IMR-90 (cell line): ENCODE data around the gene LGI2.

ENCODE experiments used
- BHLHE40 ChIP-seq: fragments of 150-350 bp; IDR thresholded peaks from 2 replicates; pipeline ENCODE4 v1.6.1; 2016; ENCODE audit warnings: mild to moderate bottlenecking, low read depth, low read length
- CEBPB ChIP-seq: IDR thresholded peaks from 2 replicates; pipeline ENCODE4 v1.6.1; 2012; ENCODE audit warnings: low read depth, low read length, improper control_type of control experiment
- MAFK ChIP-seq: IDR thresholded peaks from 2 replicates; pipeline ENCODE4 v1.6.1; 2012; ENCODE audit warnings: low read depth, low read length, improper control_type of control experiment
- MAZ ChIP-seq: IDR thresholded peaks from 2 replicates; pipeline ENCODE4 v1.6.1; 2012; ENCODE audit warnings: low read depth, mild to moderate bottlenecking, low read length, improper control_type of control experiment, moderate library complexity, borderline replicate concordance
- POLR2A ChIP-seq: IDR thresholded peaks from 2 replicates; pipeline ENCODE4 v1.6.1; 2012; ENCODE audit warnings: mild to moderate bottlenecking, low read depth, low read length
- RAD21 ChIP-seq: IDR thresholded peaks from 2 replicates; pipeline ENCODE4 v1.6.1; 2012; ENCODE audit warnings: low read length, improper control_type of control experiment
- RCOR1 ChIP-seq: IDR thresholded peaks from 2 replicates; pipeline ENCODE4 v1.6.1; 2012; ENCODE audit warnings: mild to moderate bottlenecking, low read length, improper control_type of control experiment; ENCODE audit not compliant: insufficient replicate concordance
- RFX5 ChIP-seq: IDR thresholded peaks from 2 replicates; pipeline ENCODE4 v1.8.0; 2012; ENCODE audit warnings: low read depth, mild to moderate bottlenecking, low read length, moderate library complexity
- SMC3 ChIP-seq: fragments of 150-350 bp; IDR thresholded peaks from 2 replicates; pipeline ENCODE4 v1.6.1; 2016; ENCODE audit warnings: low read depth, mild to moderate bottlenecking, antibody characterized with exemption, low read length, moderate library complexity
- USF2 ChIP-seq: fragments of 150-350 bp; IDR thresholded peaks from 2 replicates; pipeline ENCODE4 v1.6.1; 2017; ENCODE audit warnings: mild to moderate bottlenecking, antibody characterized with exemption, low read length, low read depth
- TF ChIP-seq, protein P1 (sequence below): conservative IDR thresholded peaks from 2 replicates; pipeline ENCODE4 v1.5.1; 2012; ENCODE audit warnings: mild to moderate bottlenecking, low read depth, low read length, improper control_type of control experiment

- TF ChIP-seq, protein P1, sequence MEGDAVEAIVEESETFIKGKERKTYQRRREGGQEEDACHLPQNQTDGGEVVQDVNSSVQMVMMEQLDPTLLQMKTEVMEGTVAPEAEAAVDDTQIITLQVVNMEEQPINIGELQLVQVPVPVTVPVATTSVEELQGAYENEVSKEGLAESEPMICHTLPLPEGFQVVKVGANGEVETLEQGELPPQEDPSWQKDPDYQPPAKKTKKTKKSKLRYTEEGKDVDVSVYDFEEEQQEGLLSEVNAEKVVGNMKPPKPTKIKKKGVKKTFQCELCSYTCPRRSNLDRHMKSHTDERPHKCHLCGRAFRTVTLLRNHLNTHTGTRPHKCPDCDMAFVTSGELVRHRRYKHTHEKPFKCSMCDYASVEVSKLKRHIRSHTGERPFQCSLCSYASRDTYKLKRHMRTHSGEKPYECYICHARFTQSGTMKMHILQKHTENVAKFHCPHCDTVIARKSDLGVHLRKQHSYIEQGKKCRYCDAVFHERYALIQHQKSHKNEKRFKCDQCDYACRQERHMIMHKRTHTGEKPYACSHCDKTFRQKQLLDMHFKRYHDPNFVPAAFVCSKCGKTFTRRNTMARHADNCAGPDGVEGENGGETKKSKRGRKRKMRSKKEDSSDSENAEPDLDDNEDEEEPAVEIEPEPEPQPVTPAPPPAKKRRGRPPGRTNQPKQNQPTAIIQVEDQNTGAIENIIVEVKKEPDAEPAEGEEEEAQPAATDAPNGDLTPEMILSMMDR: no peak
- TF ChIP-seq RFX5: no peak
- TF ChIP-seq POLR2A: no peak
- TF ChIP-seq MAFK: no peak
- no peak for TF ChIP-seq BHLHE40
- no peak for TF ChIP-seq SMC3
- TF ChIP-seq CEBPB: no peak
- no peak for TF ChIP-seq RAD21
- TF ChIP-seq RCOR1: no peak
- no peak for TF ChIP-seq MAZ
- TF ChIP-seq USF2: no peak
Observed at GRCh38 chr4:25065431-25065858, 34.7 kb upstream of the LGI2 start.
